Suppressor macrophage treated with lipopolysaccharide for 1 hour (primary cell): ENCODE results near the gene CD34.

ENCODE experiments used
- DNase-seq, 3 donors: peaks; one replicate each; pipeline ENCODE4 v3.0.0-alpha.2; 2020 to 2022

The CD34 gene

GRCh38 chr1:207871117-207871649 is 39.7 kb downstream of the CD34 start:
- DNase-seq: no peak

GRCh38 chr1:207870306-207871031 is 40.5 kb downstream of the CD34 start:
- DNase-seq: peak in 2 of 3 donors; percentile 31 to 37

GRCh38 chr1:207869859-207870258 is 41.1 kb downstream of the CD34 start:
- no peak for DNase-seq

- peak; percentile 90 to 95 (median 95) for DNase-seq
Observed at GRCh38 chr1:207868774-207869721, 41.9 kb downstream of the CD34 start.

- peak in 1 of 3 donors; percentile 26 for DNase-seq
Observed at GRCh38 chr1:207868251-207868773, 42.6 kb downstream of the CD34 start.

- DNase-seq: peak; percentile 53 to 67 (median 61)
Observed at GRCh38 chr1:207867136-207868109, 43.5 kb downstream of the CD34 start.

- DNase-seq: peak; percentile 52 to 63 (median 59)
Observed at GRCh38 chr1:207866471-207867135, 44.3 kb downstream of the CD34 start.

- peak; percentile 59 to 61 (median 59) for DNase-seq
Observed at GRCh38 chr1:207863893-207864535, 46.9 kb downstream of the CD34 start.

GRCh38 chr1:207862241-207862787 is 48.6 kb downstream of the CD34 start:
- DNase-seq: no peak

GRCh38 chr1:207861442-207862177 is 49.3 kb downstream of the CD34 start:
- no peak for DNase-seq

- DNase-seq: no peak
Observed at GRCh38 chr1:207860531-207860930, 50.4 kb downstream of the CD34 start.

GRCh38 chr1:207858806-207859205 is 52.1 kb downstream of the CD34 start:
- no peak for DNase-seq

GRCh38 chr1:207858281-207858680 is 52.6 kb downstream of the CD34 start:
- no peak for DNase-seq

- no peak for DNase-seq
Observed at GRCh38 chr1:207857447-207857846, 53.5 kb downstream of the CD34 start.

- DNase-seq: no peak
Observed at GRCh38 chr1:207856276-207857023, 54.5 kb downstream of the CD34 start.

GRCh38 chr1:207854001-207854400 is 56.9 kb downstream of the CD34 start:
- DNase-seq: no peak

GRCh38 chr1:207853372-207853757 is 57.6 kb downstream of the CD34 start:
- no peak for DNase-seq

- no peak for DNase-seq
Observed at GRCh38 chr1:207852576-207853371, 58.2 kb downstream of the CD34 start.
